ENCODE data around the gene CLN6.
"Not testable (repeated sequence)": the region's sequence is repeated elsewhere in the genome, so short reads cannot be mapped to it uniquely, and the experiment has no call there.

The CLN6 gene

GRCh38 chr15:68202994-68203393, 26.5 kb downstream of the CLN6 start:
- H3K4me3 ChIP-seq (ENCODE audit: low read length); H3K9me3 ChIP-seq (ENCODE audit: insufficient read depth, low read depth, low read length); H3K9ac ChIP-seq (ENCODE audit: low read depth, low read length); H3K36me3 ChIP-seq (ENCODE audit: insufficient read depth, low read depth, low read length); H3K27ac ChIP-seq (ENCODE audit: low read length); H3K27me3 ChIP-seq (ENCODE audit: insufficient read depth, low read length): not testable (repeated sequence)
- peaks cover 21% of the 10 kb centered on the region for H3K4me1 ChIP-seq (ENCODE audit: insufficient read depth, low read length)

GRCh38 chr15:68201879-68202261, 27.7 kb downstream of the CLN6 start:
- no peak overlapping the region for H3K9ac ChIP-seq (ENCODE audit: low read depth, low read length)
- H3K27me3 ChIP-seq (ENCODE audit: insufficient read depth, low read length): no peaks in the 10 kb centered on the region
- peaks cover 5% of the 10 kb centered on the region; the same call in 1 of the 2 replicates for H3K36me3 ChIP-seq (ENCODE audit: insufficient read depth, low read depth, low read length)
- H3K9me3 ChIP-seq (ENCODE audit: insufficient read depth, low read depth, low read length): no peaks in the 10 kb centered on the region
- peaks cover 21% of the 10 kb centered on the region for H3K4me1 ChIP-seq (ENCODE audit: insufficient read depth, low read length)
- no peak overlapping the region for H3K27ac ChIP-seq (ENCODE audit: low read length)
- H3K4me3 ChIP-seq (ENCODE audit: low read length): no peak overlapping the region

DNA sequence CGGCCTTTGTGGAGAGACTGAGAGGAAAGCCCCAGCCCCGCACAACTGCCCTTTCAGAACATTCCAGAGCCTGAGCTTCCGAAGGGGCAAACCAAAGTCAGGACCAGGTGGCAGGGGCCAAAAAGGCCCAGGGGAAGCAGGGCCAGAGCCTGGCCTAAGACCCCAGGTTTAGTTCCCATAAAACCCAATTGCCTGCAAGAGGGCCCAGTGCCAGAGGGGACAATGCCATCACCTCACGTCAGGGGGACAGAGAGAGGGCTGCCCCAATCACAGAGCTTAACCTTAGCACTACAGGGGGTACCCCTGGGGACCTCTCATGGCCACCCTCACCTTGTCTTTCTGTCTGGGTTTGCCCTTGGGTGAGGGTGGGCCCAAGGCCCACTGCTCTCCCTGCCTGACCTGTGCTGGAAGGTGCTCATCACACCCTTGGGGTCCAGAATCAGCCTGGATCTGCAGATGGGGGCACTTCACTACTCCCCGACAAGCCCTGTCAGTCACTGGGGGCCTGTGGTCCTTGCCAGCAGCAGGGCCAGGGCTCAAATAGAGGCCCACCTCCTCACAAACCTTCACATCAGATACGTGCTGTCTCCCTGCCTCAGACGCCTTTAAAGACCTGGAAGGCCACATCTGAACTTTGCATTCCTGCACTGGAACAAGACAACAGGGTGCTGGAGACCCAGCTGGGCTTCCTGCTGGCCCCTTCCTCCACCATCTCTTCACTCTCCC, 28.2 kb downstream of the CLN6 start:
- no peak overlapping the region for H3K27ac ChIP-seq (ENCODE audit: low read length)
- no peaks in the 10 kb centered on the region for H3K27me3 ChIP-seq (ENCODE audit: insufficient read depth, low read length)
- H3K4me1 ChIP-seq (ENCODE audit: insufficient read depth, low read length): peaks cover 17% of the 10 kb centered on the region
- H3K36me3 ChIP-seq (ENCODE audit: insufficient read depth, low read depth, low read length): peaks cover 5% of the 10 kb centered on the region; the same call in 1 of the 2 replicates
- no peaks in the 10 kb centered on the region for H3K9me3 ChIP-seq (ENCODE audit: insufficient read depth, low read depth, low read length)
- H3K4me3 ChIP-seq (ENCODE audit: low read length): no peak overlapping the region
- H3K9ac ChIP-seq (ENCODE audit: low read depth, low read length): no peak overlapping the region

- H3K4me3 ChIP-seq (ENCODE audit: low read length): no peak overlapping the region
- H3K27ac ChIP-seq (ENCODE audit: low read length): no peak overlapping the region
- peaks cover 5% of the 10 kb centered on the region; the same call in 1 of the 2 replicates for H3K36me3 ChIP-seq (ENCODE audit: insufficient read depth, low read depth, low read length)
- no peak overlapping the region for H3K9ac ChIP-seq (ENCODE audit: low read depth, low read length)
- H3K9me3 ChIP-seq (ENCODE audit: insufficient read depth, low read depth, low read length): no peaks in the 10 kb centered on the region
- H3K4me1 ChIP-seq (ENCODE audit: insufficient read depth, low read length): peaks cover 8% of the 10 kb centered on the region; the same call in 1 of the 2 replicates
- no peaks in the 10 kb centered on the region for H3K27me3 ChIP-seq (ENCODE audit: insufficient read depth, low read length)
Observed at GRCh38 chr15:68200016-68200861, 29.3 kb downstream of the CLN6 start.

DNA sequence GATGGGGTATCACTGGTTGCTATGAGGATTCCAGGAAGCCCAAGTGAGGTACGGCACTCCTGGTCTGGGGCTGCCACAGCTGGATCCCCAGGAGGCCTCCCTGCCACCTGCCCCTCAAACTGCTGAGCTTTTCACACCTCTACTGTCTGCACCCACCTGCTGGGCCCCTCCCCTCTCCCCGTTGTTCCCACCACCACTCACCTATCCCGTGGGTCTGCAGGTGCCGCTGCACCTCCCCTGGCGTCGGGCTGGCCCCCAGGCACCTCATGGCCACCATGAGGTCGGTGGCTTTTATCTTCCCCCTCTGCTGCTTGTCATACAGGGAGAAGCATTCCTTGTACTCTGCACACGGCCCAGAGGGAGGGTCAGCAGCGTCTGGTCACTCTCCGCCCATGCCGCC, 30.2 kb downstream of the CLN6 start:
- Histone ChIP-seq H3K36me3 (ENCODE audit: insufficient read depth, low read depth, low read length) (peaks cover 5% of the 10 kb centered on the region; the same call in 1 of the 2 replicates), H3K27ac (ENCODE audit: low read length) (no peak overlapping the region)

GRCh38 chr15:68197661-68198437, 31.7 kb downstream of the CLN6 start:
- H3K4me3 ChIP-seq (ENCODE audit: low read length): no peak overlapping the region
- no peaks in the 10 kb centered on the region for H3K27me3 ChIP-seq (ENCODE audit: insufficient read depth, low read length)
- H3K36me3 ChIP-seq (ENCODE audit: insufficient read depth, low read depth, low read length): peaks cover 17% of the 10 kb centered on the region
- H3K9ac ChIP-seq (ENCODE audit: low read depth, low read length): no peak overlapping the region
- no peaks in the 10 kb centered on the region for H3K9me3 ChIP-seq (ENCODE audit: insufficient read depth, low read depth, low read length)
- peaks cover 8% of the 10 kb centered on the region; the same call in 1 of the 2 replicates for H3K4me1 ChIP-seq (ENCODE audit: insufficient read depth, low read length)
- H3K27ac ChIP-seq (ENCODE audit: low read length): no peak overlapping the region

More for the DNA sequence above, 30.2 kb downstream of the CLN6 start:
- Histone ChIP-seq H3K27me3 (ENCODE audit: insufficient read depth, low read length) (no peaks in the 10 kb centered on the region), H3K9me3 (ENCODE audit: insufficient read depth, low read depth, low read length) (no peaks in the 10 kb centered on the region), H3K9ac (ENCODE audit: low read depth, low read length) (no peak overlapping the region), H3K4me1 (ENCODE audit: insufficient read depth, low read length) (peaks cover 8% of the 10 kb centered on the region; the same call in 1 of the 2 replicates), H3K4me3 (ENCODE audit: low read length) (no peak overlapping the region)

DNA sequence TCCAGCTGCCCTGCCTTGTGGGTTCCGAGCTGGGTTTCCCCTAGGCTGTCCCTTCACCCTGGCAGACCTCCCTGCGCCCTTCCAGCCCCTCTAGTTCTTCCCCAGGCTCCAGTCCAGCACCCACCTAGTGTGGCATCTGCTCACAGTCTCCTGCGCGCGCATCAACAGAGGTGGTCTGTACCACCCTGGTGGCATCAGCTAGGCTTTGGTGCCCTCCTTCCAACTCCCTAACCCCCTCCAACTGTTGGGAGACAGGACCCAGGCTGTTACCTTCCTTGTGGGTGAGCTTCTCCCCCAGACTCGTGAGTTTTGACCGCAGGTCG, 32.4 kb downstream of the CLN6 start:
- H3K36me3 ChIP-seq (ENCODE audit: insufficient read depth, low read depth, low read length): peaks cover 25% of the 10 kb centered on the region
- H3K4me3 ChIP-seq (ENCODE audit: low read length): no peak overlapping the region
- no peak overlapping the region for H3K9ac ChIP-seq (ENCODE audit: low read depth, low read length)
- no peaks in the 10 kb centered on the region for H3K9me3 ChIP-seq (ENCODE audit: insufficient read depth, low read depth, low read length)
- H3K4me1 ChIP-seq (ENCODE audit: insufficient read depth, low read length): peaks cover 5% of the 10 kb centered on the region; the same call in 1 of the 2 replicates
- H3K27me3 ChIP-seq (ENCODE audit: insufficient read depth, low read length): no peaks in the 10 kb centered on the region
- no peak overlapping the region for H3K27ac ChIP-seq (ENCODE audit: low read length)

DNA sequence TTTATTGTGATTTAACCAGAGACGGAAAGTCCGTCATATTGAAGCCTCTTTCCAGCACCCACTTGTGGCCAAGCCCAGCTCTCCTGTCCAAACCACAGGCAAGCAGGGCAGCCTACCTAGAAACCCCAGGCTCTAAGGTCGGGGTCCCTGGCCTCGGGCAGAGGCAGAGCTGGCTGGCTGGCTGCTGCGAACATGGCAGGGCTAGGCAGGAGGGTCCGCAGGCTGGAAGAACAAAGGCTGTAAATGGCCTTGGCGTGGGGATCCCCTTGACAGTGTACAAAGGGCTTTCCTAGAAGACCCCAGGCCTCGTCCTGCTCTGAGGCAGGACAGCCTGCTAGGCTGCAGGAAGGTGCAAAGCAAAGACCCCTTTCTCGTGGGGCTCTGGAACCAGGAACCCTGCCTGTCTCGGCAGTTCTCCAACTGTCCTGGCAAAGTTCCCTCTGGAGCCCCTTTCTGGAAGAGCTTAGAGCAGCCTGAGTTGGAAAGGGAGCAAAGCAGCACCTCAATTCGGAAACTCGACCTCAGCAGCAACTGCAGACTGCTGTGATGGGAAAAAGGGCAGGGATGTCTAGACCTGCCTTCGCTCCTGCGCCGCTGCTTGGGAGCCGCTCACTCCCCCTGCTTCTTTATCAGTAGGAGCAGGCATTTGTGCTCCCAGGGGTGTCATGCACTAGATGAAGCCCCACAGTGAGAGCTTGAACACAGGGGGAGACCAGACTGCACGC, 32.9 kb downstream of the CLN6 start:
- Histone ChIP-seq H3K4me1 (ENCODE audit: insufficient read depth, low read length) (peaks cover 4% of the 10 kb centered on the region; the same call in 1 of the 2 replicates), H3K4me3 (ENCODE audit: low read length) (no peak overlapping the region), H3K9ac (ENCODE audit: low read depth, low read length) (no peak overlapping the region), H3K27ac (ENCODE audit: low read length) (no peak overlapping the region), H3K9me3 (ENCODE audit: insufficient read depth, low read depth, low read length) (no peaks in the 10 kb centered on the region), H3K36me3 (ENCODE audit: insufficient read depth, low read depth, low read length) (peaks cover 29% of the 10 kb centered on the region), H3K27me3 (ENCODE audit: insufficient read depth, low read length) (no peaks in the 10 kb centered on the region)

GRCh38 chr15:68195336-68196112, 34.0 kb downstream of the CLN6 start:
- Histone ChIP-seq H3K27ac (ENCODE audit: low read length) (no peak overlapping the region), H3K9ac (ENCODE audit: low read depth, low read length) (no peak overlapping the region), H3K36me3 (ENCODE audit: insufficient read depth, low read depth, low read length) (peaks cover 36% of the 10 kb centered on the region), H3K27me3 (ENCODE audit: insufficient read depth, low read length) (no peaks in the 10 kb centered on the region), H3K4me3 (ENCODE audit: low read length) (no peak overlapping the region), H3K9me3 (ENCODE audit: insufficient read depth, low read depth, low read length) (no peaks in the 10 kb centered on the region), H3K4me1 (ENCODE audit: insufficient read depth, low read length) (peaks cover 4% of the 10 kb centered on the region; the same call in 1 of the 2 replicates)

DNA sequence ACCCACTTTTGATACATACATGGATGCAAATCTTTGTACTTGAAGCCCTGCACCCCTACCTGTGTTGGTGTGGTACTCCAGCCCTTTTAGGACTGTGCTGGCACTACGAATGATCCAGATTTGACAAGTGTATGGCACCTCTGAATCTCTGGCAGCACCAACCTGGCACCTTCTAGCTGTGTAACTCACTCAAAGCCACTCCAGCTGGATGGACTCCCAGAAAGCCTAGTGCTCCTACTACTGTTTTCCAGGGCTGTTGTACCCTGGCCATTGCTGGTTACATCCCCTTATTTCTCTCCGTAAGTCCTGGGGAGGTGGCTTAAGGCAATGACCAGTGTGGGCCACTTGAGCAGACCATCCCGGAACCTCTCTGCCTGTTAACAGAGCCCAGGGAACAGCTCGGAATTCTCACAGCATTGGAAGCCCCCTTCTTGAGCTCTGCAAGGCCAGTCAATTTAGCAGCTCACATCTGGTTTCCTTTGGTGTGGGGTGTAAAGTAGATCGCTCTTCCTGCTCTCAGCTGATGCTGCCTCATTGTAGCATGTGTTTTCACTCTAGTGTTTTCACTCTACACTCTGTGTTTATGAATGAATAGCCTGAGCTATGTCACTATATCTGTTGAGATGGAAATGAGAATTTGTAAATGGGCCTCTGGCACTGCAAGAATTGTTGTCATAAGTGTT, 36.6 kb downstream of the CLN6 start:
- H3K36me3 ChIP-seq (ENCODE audit: insufficient read depth, low read depth, low read length): peaks cover 52% of the 10 kb centered on the region
- no peak overlapping the region for H3K27ac ChIP-seq (ENCODE audit: low read length)
- no peak overlapping the region for H3K9ac ChIP-seq (ENCODE audit: low read depth, low read length)
- H3K4me1 ChIP-seq (ENCODE audit: insufficient read depth, low read length): peaks cover 4% of the 10 kb centered on the region; the same call in 1 of the 2 replicates
- H3K9me3 ChIP-seq (ENCODE audit: insufficient read depth, low read depth, low read length): no peaks in the 10 kb centered on the region
- no peak overlapping the region for H3K4me3 ChIP-seq (ENCODE audit: low read length)
- H3K27me3 ChIP-seq (ENCODE audit: insufficient read depth, low read length): no peaks in the 10 kb centered on the region

All from iPS-20b (cell line).